NK-92 treated with Interleukin-12 subunit alpha and Interleukin-12 subunit beta, amount 100 ng/mL, for 24 hours (cell line): ENCODE data around the gene FILIP1.

ENCODE experiments used
- DNase-seq: peaks from one replicate; lab custom pipeline; 2025; lab: John Stamatoyannopoulos, UW

Gene FILIP1

DNA sequence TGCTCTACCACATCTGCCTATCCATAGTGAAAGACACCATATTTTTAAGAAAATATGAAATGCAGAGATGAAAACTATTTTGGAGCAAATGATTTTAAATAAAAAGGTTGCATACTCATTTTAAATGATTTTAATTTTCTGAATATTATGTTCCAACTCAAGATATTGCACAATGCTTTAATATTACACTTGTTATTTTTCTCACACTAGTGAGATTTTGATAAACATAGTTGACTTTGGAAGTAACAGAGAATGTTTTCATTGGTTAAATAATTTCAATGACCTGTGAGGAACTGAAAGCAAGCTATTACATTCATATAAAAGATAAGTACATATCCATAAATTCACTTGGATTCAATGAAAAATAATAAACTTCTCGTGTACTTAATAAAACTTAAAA is 201.9 kb downstream of the FILIP1 start:
- no peak for DNase-seq

DNA sequence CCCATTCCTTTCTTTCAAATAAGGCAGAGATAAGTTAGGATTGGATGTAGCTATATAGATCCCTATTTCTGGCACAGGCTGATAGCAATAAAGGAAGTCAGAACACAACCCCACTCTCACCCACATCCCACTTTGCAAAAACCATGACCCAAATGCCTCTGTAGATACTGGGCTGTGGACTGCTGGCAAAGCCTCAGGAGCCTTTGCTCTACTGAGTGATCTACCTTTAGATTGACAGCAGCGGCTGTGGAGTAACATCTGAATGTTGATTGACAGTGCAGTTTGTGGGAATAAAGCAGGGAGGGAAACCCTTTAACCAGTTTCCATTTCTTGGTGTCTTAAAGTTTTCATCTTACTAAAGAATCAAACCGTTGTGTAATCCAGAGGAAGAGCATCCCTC is 202.3 kb downstream of the FILIP1 start:
- DNase-seq = no peak

DNA sequence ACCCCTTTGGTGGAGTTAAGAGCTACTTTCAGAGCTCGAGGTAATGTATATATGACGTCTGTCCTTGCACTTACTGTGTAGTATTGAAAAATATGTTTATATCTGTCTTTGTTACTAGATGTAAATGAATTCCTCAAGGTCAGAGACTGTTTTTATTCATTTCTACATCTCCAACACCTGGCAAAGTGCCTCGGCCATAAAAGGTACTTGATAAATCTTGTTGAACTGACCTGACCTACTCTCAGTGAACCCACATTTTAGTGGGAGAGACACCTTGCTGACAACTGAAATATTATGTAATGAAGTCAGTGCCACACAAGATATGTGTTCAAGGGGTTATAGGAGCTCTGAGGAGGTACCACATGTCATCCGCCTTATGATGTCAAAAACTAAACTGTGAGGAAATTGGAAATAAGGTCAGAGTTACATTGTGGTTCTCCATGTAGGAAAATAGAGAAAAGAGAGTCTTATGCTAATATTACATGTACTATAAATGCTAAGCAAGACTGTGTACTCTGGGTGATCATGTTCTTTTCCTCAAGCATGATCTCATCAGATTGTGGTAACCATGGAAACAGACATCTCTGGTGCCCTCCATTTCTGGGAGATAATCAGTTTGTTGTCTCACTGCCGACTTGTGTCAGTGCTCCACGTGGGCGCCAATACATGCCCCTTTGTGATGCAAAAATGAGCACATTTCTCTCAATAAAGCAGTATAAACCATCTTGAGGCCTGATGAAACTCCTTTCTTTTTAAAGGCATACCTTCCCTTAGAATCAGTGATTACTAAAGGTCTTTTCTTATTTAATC is 203.3 kb downstream of the FILIP1 start:
- DNase-seq = no peak

DNA sequence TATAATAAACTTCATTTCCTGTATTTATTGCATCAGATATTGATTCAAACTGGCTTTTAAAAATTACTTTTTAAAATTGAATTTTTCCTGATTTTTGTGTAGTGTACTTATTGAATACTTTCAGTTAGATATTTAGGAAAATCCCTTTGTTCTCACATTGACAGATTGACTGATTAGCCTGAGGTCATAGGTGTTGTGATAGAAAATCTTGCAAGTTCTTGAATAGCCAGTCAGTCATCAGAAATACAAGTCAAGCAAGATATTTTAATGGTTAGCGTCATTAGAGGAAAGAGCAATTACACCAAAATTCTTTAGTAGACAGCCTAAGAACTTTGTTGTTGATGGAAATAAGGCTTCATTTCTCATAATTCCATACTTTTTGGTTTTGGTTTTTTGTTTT is 205.6 kb downstream of the FILIP1 start:
- no peak for DNase-seq

DNA sequence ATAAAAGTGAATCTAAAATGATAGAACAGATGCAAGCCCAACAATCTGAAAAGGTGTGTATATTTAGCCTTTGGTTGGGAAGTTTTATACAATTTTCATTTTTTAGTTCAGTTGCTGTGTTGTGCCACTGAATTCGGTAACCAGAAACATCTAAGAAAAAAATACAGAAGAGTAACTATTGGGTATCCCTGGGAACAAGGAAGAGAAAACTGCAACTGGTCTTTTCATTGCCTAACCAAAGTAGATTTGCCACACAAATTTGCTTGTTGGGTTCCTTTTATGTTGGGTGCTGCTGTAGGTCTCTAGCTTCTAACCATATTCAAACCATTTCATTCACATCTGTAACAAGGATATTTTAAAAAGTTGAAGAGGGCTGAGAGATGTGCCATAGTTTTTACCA is 206.2 kb downstream of the FILIP1 start:
- no peak for DNase-seq

DNA sequence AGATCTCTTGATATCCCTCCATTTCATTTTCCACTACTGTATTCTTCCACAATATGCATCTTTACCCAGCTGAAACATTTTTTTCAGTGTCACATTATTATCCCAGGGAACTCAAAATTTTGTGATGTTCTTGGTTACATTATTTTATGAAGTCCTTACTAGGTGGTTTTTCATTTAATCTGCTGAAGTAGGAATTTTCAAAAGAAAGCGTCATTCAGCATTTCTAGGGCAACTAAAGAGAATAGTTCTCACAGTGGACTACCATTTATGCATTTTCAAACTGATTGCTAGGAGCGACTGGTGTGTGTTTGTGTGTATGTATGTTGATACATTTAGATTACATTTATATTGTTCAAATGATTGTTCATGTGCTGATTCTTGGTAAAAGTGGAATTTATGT is 206.6 kb downstream of the FILIP1 start:
- DNase-seq = no peak

DNA sequence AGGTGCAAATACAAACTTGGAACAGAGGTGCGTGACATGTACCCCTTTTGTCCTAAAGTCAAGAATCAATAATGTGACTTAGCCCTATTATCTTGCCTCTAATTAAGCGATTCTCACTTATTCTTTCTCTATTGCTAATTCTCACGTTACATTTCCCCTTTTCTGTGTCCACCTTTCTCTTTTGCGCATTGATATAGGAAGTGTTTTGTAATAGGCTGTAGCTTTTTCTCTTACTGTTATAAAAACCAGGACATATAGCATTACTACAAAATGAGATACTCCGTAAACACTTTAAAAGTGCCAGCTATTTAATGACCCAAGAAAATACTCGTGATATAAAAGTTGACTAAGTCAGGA is 208.3 kb downstream of the FILIP1 start:
- no peak for DNase-seq

DNA sequence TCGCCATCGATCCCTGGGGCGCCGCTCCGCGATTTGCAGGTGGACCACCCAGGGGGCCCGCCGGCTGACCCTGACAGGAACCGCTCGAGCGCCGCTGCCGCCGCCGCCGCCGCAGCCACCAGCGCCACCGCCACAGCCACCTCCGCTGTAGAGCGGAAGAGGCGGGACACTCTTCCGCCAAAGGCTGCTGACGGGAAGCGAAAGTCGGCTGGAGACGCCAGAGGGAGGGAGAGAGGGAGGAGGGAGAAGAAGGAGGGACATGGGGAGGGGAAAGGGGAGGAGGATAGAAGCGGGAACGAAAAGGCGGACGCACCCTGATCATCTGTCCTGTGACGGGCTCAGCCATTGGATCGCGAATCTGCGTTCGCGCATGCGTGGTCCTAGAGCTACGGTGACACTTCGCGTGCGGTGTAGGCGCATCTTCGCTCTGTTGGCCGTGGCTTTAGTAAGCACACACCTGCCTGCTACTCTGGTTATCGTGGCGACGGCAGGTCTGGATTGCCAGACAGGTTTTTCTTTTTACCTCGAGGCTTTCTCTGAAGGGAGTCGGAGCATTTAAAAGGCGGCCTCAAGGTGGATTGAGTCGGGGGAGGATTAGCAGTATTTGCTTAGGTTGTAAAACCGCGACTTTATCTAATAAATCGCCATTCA is 208.8 kb downstream of the FILIP1 start, which contains the start of gene TMEM30A:
Gene TMEM30A (minus strand): TSS at position 161 of the 651 bp plus-strand sequence. CDS start 154 bp downstream, at position 7.
- DNase-seq = peak; percentile 95

DNA sequence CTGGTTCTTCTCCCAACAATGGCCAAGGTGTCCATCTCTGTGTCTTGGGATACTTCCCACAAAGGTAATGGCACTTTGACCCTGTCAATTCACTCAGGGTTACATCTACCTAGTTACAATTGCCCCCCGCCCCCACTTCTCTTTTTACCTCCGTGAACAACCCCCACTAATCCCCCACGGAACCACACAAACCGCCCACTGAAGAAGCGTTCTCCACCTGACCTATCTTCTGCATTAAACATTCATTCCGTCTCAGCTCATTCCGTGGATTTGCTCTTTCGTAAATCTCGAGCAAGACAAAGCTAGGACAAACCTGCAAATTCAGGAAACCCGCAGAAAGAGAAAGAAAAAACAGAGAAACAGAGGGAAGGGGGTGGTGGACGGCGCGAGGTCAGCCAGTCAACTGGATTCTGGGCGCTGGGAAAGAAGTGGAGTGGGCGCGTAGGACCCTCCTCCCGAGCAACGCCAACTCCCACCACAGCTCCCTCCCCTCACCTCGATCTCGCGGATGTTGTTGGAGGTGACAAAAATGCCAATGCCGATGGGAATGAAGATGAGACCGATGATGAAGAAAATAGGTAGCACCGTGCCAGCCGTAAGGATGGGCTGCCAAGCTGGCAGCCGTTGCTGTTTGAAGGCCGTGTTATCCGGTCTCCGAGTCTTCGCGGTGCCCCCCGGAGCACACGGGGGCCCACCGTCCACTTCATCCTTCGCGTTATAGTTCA is 209.5 kb downstream of the FILIP1 start:
- DNase-seq = no peak

DNA sequence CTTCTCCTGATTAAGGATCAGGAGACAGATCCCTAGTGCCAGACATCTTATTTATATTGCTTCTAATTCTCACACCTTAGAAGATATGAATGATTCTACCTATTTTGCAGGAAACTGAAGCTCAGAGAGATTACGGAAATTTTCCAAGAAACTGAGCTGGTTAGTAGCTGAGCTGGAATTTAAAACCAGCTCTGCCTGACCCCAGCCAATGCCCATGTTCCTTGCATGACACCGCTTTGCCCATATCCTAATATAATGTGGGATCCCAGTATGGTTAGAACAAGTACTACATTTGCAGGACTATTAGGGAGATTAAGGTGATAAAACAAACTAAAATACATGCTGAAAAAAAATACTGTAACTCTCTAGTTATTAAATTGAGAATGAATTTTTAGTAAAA is 210.9 kb downstream of the FILIP1 start:
- DNase-seq = no peak

DNA sequence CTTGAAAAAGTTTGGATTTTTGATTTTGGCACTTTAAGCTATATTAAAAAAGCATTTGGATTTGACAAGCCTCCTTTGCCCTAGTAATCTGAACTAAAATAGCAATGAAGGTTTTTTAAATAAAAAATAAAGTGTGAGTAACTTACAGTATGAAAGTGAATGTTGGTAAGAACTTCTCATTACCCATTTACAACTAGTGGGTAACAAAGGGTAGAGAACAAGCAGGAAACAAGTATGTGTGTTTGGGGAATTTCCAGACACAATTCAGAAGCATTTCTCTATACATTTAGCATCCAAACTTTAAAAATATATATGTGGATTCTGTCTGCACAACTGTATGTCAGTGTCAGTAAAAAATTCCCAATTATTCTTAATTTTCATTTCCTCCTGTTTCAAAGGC is 211.9 kb downstream of the FILIP1 start:
- DNase-seq = no peak

DNA sequence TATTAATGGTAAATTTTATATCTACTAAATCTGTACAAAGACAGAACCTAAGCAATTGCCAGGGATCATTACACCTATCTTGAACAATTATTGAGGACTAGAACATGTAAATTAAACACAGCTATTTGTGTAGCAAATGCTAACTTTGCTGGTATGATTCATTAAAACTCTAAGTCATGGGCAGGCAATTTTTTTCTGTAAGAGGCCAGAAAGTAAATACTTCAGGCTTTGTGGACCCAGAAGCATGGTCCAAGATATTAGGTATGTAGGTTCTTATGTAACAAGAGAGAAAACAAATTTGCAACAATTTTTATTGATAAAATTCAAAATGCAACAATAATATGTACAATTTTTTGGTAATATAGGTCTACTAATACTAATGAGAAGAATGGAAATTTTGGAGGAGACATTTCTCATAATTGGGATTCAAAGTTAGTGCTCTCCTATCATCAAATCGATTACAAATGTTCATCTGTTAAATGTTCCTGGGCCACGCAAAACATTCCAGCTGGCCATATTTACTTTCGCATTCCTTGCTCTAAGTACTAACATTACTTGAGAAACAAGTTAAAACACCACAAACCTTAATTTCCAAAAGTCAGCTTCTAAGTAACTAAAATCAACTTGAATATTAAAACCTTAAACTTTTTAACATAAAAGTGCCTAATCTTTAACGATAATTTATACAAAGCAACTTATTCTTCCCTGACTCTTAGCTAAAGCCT is 213.3 kb downstream of the FILIP1 start:
- DNase-seq = no peak

DNA sequence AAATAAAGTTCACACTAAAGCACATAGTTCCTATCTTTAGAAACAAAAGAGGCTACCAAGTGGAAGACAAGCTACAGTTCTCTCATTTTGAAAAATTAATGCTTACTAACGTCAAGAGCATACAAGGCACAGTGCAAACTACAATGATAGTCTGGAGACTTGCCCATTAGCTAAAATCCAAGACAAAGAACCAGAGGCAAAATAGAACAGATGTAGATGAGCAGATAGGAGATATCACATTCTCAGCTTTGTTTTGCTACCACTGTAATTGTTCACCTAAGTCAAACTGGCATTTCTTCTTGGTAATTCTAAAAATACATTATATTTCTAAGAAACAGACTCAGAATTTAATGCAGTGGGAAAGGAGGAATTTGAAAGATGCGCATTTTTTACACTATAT is 214.2 kb downstream of the FILIP1 start:
- DNase-seq = no peak

DNA sequence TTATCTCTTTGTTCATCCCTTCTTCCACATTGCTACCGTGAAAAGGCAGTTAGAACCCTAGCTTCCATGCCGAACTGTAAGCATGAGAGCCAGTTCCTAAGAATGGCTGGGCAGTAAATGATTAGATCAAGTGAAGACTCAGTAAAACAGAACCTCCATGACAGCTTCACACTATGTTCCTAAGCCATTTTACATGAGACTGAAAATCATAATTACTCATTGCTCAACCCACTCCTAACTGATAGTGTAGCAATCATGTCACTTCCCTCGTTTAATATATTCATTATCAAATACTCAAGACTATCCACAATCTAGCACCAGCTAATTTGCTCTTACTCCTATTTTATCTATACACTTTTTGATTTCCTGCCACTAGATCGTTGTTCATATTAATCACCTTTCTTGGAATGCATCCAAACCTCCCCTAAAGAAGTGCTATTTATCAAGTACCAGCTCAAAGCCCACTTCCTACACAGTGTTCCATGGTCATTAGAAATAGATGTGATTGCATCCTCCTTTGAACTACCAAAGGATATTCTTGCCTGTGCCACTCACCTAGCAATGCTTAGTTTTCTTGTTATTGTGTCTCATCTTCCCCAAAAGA is 215.0 kb downstream of the FILIP1 start:
- DNase-seq = no peak

DNA sequence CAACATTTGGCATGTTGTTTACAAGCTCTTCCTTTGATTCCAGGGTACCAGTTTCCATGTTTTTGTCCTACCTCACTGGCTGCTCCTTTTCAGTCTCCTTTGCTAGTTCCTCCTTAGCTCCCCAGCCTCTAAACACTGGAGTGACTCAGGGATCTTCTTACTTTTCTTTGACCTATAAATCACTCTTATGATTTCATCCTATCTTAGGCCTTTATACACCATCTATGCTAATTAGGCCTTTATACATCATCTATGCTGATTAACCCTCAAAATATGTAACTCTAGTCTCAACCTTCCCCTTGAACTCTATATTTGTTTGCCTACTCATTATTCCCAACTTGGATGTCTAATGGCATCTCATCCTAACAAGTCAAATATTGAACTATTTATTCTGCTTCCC is 218.5 kb downstream of the FILIP1 start:
- DNase-seq = no peak

DNA sequence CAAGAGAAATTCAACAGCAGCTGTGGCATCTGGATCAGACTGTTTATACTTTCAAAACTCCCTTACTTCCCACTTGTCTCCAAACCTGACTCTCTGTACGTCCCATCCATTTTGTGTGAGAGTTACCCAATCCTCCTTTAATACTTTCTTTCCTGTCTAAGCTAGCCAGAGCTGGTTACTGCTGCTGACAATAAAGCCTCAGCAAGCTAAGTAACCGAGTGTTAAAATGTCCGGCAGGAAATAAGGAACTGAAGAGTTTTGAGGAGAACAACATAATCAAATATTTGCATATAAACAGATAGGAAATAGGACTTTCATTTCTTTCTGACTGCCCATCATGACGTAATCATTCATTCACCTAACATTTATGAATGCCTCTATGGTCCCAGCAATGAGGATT is 220.6 kb downstream of the FILIP1 start:
- no peak for DNase-seq

DNA sequence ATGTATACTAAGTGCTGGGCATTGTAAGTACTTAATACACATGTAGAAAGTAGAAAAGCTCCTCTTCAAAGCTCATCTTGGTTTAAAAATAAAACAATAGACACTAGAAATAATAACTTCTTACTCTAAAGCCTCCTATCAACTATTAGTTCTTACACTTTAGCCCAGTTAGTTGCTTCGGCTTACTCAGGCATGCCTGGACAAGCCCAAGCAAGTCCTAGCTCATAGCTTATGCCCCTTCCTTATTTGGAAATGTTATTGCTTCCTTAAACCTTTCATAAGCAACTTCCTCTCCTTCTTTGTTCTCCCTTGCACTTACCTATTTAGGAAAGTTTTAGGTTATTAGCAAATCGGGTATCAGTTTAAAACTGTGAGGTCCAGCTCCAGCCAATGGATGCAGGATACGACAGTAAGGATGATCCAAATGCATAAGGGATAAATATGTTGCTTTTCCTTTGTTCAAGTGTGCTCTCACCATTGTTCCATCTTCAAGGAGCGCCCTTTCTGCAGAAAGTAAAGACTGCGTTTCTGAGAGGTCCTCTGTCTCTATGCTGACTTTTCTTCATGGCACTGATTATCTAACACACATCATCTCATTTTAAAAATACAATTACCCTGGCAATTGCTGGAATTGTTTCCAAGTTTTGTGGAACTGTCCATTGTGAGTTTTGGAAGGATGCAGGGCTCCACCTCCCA is 221.3 kb downstream of the FILIP1 start:
- DNase-seq = no peak

DNA sequence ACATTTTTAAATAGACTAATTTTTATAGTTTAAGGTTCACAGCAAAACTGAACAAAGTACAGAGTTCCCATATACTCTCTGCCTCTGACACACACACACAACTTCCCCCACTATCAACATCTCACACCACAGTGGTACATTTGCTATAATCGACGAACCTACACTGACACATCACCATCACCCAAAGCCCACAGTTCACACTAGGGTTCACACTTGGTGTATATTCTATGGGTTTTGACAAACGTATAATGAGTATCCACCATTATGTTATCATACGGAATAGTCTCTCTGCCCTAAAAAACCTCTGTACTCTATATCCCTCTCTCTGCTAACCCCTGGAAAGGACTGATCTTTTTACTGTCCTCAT is 224.6 kb downstream of the FILIP1 start:
- no peak for DNase-seq

DNA sequence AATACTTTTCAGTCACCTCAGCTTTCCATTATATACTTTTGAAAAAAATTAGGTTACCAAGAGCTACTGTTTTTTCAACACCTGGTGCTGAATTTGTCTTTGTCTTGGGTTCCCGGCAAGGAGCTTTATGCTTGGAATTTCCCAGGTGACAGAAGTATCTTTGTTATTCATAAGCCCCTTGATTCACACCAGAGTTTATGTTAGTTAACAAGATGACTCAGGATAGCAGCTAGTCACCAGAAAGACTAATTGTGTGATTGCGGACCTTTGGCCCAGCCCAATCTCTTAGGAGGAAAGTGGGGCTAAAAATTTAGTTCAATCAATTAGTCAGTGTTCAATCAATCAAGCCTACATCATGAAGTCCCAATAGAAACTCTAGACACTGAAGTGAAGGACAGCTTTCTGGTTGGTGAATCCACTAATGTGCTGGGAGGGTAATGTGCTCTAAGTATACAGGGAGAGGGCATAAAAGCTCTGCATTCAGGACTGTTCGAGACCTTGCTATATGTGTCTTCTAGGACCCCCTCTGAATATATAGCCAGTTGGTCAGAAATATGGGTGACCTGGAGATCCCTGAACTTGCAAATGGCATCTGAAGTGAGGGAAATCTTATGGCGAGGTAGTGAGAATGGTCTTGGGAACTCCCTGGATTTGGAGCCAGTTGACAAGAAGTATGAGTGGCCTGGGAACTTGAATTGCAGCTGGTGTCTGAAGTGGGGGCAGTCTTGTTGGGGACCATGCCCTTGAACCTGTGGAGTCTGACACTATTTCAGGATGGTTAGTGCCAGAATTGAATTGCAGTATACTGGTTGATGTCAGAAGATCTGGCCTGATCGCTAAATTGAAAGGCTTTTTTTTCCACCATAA is 225.2 kb downstream of the FILIP1 start:
- no peak for DNase-seq

DNA sequence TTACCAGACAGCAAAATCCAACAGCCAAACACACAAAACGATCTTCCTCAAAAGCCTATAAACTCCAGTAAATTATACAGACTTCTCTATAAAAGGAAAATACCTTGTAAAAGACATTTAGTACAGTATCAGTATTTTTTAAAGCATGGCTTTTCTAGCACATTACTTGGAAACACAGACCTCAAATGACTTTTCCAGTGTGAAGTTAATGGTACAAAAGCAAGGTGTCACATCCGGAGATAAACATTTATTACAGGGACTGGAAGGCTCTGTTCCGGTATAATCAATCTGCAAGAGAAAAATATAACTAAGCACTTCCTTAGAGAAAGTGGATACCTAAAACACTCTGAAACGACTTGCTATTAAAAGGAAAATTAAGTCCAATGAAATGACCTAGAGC is 226.1 kb downstream of the FILIP1 start:
- no peak for DNase-seq
